Measurements from ENCODE around the gene NONO. TPM values are rescaled to one million over a fixed set of nuclear protein-coding genes. Genes with fewer than 3 reads are reported as not detected.

NONO gene
- total RNA-seq, 1 donor from 2014 or later: 365 TPM

DNA sequence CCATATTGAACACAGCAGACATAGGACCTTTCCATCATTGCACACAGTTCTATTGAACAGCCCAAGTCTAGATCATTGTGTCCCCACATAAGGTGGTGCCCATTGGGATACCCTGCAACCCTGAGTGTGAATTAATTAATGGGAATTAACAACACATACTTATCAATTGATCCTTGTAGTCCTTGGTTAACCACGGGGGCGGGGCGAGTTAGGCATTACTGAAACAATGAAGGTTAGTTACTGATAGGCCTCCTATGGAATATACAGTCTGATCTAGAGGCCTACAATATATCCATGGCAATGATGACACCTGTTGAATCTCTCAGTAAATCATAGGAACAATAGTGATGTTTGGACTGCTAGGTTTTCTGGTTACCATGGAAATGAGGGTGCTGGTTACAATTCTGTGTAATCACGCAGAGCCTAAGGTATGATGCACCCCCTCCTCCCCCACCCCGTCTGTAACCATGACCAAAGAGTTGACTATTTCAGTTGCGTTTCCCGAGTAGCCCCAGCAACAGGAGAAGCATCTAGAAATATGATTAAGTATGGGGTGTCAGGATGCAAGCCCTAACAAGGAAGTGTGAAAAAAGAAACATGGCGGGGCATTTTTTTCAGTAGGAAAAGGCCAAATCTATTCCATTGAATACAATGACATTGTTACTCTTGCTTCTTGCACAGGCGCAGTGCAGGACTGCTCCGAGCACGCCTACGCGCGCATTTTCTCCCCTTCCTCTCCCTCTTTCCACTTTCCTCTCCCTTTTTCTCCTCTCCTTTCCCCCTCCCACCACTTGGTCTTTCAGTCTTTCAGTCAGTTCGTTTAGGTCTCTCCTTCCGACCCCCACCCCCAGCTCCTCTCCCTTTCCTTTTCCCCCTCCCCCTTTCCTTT lies 677 bp upstream of the NONO start:
- FAIRE-seq (no peak), DNase-seq (ENCODE audit: low read depth) (peak; percentile 62)
- Histone ChIP-seq H3K36me3 (ENCODE audit: control insufficient read depth, insufficient read depth, low read length) (no peaks in the 10 kb centered on the region), H3K4me3 (ENCODE audit: low read depth, low read length) (peak overlapping the region; percentile 50), H3K27me3 (ENCODE audit: control insufficient read depth, insufficient read depth, low read length) (no peaks in the 10 kb centered on the region)
- TF ChIP-seq, protein P1, sequence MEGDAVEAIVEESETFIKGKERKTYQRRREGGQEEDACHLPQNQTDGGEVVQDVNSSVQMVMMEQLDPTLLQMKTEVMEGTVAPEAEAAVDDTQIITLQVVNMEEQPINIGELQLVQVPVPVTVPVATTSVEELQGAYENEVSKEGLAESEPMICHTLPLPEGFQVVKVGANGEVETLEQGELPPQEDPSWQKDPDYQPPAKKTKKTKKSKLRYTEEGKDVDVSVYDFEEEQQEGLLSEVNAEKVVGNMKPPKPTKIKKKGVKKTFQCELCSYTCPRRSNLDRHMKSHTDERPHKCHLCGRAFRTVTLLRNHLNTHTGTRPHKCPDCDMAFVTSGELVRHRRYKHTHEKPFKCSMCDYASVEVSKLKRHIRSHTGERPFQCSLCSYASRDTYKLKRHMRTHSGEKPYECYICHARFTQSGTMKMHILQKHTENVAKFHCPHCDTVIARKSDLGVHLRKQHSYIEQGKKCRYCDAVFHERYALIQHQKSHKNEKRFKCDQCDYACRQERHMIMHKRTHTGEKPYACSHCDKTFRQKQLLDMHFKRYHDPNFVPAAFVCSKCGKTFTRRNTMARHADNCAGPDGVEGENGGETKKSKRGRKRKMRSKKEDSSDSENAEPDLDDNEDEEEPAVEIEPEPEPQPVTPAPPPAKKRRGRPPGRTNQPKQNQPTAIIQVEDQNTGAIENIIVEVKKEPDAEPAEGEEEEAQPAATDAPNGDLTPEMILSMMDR (IDR thresholded peaks at IDR 0.05; ENCODE audit: insufficient read depth, low read length, severe bottlenecking): no peak

DNA sequence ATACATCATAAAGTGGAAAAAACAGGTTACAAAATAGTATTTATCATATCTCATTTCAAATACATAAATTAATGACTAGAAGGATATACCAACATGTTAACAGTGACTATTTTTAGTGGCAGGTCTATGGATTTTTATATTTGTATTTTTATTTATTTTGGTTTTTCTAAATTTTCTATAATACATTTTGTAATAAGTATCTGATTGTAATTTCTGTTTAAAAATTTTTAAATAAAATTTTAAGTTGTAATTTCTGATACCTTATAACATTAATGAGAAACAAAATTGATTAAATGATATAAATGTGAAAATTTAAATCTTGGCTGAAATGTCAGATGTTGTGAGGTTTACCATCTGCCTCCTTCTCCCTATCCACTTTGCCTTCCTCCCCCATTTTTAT lies 2.5 kb downstream of the NONO start:
- FAIRE-seq (no peak), DNase-seq (ENCODE audit: low read depth) (no peak)
- Histone ChIP-seq H3K27me3 (ENCODE audit: control insufficient read depth, insufficient read depth, low read length) (no peaks in the 10 kb centered on the region), H3K4me3 (ENCODE audit: low read depth, low read length) (no peak overlapping the region), H3K36me3 (ENCODE audit: control insufficient read depth, insufficient read depth, low read length) (peaks cover 2% of the 10 kb centered on the region)
- TF ChIP-seq, protein P1 (IDR thresholded peaks at IDR 0.05; ENCODE audit: insufficient read depth, low read length, severe bottlenecking): no peak

DNA sequence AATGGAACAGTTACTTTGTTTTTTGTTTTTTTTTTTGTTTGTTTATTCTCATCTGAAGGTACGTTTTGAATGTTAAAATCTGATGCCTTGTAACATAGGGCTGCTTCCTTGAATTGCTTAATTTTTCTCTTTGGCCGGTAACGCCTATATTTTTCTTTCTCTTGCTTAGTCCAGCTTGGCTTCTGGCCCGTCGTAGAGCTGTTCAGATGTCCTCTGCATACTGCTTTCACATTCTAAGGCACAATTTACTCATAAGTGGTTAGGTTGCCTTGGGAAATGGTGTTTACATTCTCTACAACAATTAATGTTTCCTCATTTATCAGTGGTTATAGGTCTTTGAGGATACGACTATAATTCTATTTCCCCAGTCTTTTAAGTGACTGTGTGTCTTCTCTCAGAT lies 7.9 kb downstream of the NONO start:
- Histone ChIP-seq H3K4me3 (ENCODE audit: low read depth, low read length) (no peak overlapping the region), H3K36me3 (ENCODE audit: control insufficient read depth, insufficient read depth, low read length) (peaks cover 2% of the 10 kb centered on the region), H3K27me3 (ENCODE audit: control insufficient read depth, insufficient read depth, low read length) (no peaks in the 10 kb centered on the region)
- TF ChIP-seq, protein P1 (IDR thresholded peaks at IDR 0.05; ENCODE audit: insufficient read depth, low read length, severe bottlenecking): no peak
- DNase-seq (ENCODE audit: low read depth) (no peak), FAIRE-seq (no peak)

DNA sequence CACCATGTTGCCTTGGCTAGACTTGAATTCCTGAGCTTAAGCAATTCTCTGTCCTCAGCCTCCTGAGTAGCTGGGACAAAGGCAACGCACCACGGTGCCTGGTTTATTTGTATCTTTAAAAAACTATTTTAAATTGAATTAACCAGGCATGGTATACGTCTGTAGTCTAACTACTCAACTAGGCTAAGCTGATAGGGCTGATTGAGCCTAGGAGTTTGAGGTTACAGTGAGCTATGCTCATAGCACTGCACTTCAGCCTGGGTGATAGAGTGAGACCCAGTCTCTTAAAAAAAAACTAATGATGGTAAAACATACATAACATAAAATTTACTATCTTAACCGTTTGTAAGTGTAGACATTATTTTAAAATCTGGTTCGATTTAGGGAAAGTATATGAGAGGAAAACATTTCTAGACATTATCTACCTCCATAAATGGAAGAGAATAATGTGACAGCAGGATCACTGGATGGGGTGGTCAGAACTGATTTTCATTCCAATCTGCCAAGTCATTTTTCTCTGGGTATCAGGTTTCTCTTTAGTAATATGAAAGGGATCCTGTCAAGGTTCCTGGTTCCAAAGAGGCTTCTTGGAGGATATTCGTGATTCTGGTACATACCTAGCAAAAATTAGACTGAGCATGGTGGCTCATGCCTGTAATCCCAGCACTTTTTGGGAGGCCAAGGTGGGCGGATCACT lies 9.4 kb downstream of the NONO start:
- peak; percentile 25 for DNase-seq (ENCODE audit: low read depth)
- H3K27me3 ChIP-seq (ENCODE audit: control insufficient read depth, insufficient read depth, low read length): no peaks in the 10 kb centered on the region
- TF ChIP-seq, protein P1 (IDR thresholded peaks at IDR 0.05; ENCODE audit: insufficient read depth, low read length, severe bottlenecking): no peak
- H3K4me3 ChIP-seq (ENCODE audit: low read depth, low read length): no peak overlapping the region
- FAIRE-seq: no peak
- H3K36me3 ChIP-seq (ENCODE audit: control insufficient read depth, insufficient read depth, low read length): peaks cover 6% of the 10 kb centered on the region

DNA sequence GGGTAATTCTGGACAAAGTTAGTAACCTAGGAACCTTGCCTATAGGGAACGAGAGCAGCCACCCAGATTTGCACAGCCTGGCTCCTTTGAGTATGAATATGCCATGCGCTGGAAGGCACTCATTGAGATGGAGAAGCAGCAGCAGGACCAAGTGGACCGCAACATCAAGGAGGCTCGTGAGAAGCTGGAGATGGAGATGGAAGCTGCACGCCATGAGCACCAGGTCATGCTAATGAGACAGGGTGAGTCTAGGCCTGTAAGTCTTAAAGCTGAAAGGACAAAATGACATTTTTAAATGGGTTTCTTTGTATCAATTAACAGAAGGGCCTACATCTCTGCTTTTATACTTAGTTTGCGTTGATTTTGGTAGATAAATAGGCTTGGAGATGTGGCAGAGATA lies 13.4 kb downstream of the NONO start:
- peaks cover 7% of the 10 kb centered on the region for H3K36me3 ChIP-seq (ENCODE audit: control insufficient read depth, insufficient read depth, low read length)

More for the DNA sequence above, 13.4 kb downstream of the NONO start:
- Histone ChIP-seq H3K27me3 (ENCODE audit: control insufficient read depth, insufficient read depth, low read length) (no peaks in the 10 kb centered on the region), H3K4me3 (ENCODE audit: low read depth, low read length) (no peak overlapping the region)
- no peak for FAIRE-seq
- no peak for DNase-seq (ENCODE audit: low read depth)
- TF ChIP-seq, protein P1 (IDR thresholded peaks at IDR 0.05; ENCODE audit: insufficient read depth, low read length, severe bottlenecking): no peak
